ENCODE data around the gene ATP6V1E1.

DNA sequence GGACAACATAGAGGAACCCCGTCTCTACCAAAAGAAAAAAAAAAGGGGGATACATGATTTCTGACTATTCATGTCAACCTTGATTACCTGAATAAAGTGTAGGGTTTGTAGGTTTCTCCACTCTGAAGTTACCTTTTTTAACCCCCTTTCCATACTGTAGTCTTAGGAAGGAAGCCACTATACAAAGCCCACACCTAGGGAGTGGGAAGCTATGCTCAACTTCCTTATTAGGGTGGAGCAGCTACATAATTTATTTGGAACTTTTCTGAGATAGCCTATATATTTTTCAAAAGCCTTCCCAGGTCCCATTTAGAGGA, 582 bp upstream of the ATP6V1E1 start:
- TF ChIP-seq, protein P1, sequence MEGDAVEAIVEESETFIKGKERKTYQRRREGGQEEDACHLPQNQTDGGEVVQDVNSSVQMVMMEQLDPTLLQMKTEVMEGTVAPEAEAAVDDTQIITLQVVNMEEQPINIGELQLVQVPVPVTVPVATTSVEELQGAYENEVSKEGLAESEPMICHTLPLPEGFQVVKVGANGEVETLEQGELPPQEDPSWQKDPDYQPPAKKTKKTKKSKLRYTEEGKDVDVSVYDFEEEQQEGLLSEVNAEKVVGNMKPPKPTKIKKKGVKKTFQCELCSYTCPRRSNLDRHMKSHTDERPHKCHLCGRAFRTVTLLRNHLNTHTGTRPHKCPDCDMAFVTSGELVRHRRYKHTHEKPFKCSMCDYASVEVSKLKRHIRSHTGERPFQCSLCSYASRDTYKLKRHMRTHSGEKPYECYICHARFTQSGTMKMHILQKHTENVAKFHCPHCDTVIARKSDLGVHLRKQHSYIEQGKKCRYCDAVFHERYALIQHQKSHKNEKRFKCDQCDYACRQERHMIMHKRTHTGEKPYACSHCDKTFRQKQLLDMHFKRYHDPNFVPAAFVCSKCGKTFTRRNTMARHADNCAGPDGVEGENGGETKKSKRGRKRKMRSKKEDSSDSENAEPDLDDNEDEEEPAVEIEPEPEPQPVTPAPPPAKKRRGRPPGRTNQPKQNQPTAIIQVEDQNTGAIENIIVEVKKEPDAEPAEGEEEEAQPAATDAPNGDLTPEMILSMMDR (IDR thresholded peaks at IDR 0.05; ENCODE audit: borderline replicate concordance, extremely low read depth, low read length, poor library complexity, severe bottlenecking) = no peak
- no peak for TF ChIP-seq EZH2 (IDR thresholded peaks at IDR 0.05; ENCODE audit: borderline replicate concordance, low read depth, low read length, severe bottlenecking)
